Stimulated activated CD4-positive, alpha-beta T cell treated with anti-CD3 and anti-CD28 coated beads, Interleukin-15, amount 100 ng/mL, for 1 hour (primary cell): Measurements from ENCODE around the gene PAGE2B.
"Not testable (repeated sequence)": the region's sequence is repeated elsewhere in the genome, so short reads cannot be mapped to it uniquely, and the experiment has no call there.

Experiments used
- DNase-seq, 2 donors: peaks; one replicate each; pipeline ENCODE4 v3.0.0-alpha.2; 2020; ENCODE audit warnings: low read depth in 1 of 2, low spot score in 1 of 2

Gene PAGE2B, protein sequence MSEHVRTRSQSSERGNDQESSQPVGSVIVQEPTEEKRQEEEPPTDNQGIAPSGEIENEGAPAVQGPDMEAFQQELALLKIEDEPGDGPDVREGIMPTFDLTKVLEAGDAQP

GRCh38 chrX:55074851-55075467 lies at the start of gene PAGE2B:
PAGE2B (plus strand) TSS chrX:55075030; CDS start chrX:55076042, 1,012 bp downstream.
- no peak for DNase-seq

DNA sequence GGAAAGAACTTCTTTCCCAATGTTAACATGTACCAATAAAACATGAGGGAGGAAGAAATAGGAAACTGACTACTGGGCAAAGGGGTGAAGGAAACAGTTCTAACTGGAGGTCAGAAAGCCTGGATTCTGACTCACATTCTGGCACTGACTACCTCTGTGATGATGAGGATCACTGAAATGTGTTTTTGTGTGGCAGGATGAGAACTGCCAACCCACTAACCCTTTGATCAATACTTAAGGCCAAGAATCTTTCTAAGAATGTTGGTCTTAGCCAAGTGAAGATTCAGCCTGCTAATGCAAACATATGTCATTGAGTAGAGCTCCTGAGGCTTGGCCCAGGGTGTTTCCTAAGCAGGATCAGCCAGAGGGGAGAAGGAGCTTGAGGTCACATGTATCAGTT lies 48.7 kb upstream of the PAGE2B start:
- DNase-seq: no peak

DNA sequence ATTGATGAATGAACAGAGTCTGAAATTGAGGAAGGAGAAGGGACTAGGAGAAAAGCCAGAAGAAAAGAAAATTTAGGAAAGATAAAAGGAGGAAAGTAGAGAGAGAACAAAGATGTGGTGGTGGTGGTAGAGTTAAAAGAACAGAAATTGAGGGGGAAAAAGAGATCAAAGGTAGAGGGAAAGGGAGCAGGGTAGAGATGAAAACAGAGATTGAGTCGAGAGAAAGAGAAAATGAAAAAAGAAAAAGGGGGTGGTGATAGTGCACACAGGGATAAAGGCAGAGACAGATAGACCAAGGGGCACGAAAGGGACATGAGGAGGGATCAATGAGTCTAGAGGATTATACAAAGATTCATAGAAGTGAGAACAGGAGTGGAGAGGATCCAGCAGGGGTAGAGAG lies 48.0 kb upstream of the PAGE2B start:
- no peak for DNase-seq

- no peak for DNase-seq
Measured at GRCh38 chrX:55028040-55028439, 46.8 kb upstream of the PAGE2B start.

- DNase-seq: no peak
Measured at GRCh38 chrX:55028611-55029010, 46.2 kb upstream of the PAGE2B start.

DNA sequence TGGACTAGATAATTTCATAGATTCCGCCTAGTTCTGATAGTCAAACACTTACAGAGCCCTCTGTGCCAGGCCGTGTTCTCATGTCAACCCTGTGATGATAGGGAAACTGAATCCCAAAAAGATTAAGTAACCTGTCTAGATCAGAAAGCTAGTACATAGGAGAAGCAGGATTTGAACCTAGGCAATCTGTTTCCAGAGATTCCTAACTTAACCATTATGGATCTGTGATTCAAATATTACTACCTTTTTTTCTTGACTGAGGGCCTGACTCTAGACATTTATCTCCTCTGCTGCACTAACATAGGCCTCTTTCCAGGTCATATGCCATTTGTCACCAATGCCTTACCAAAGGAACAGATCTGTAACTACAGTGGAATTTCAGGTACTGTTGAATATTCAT lies 45.5 kb upstream of the PAGE2B start:
- no peak for DNase-seq

DNA sequence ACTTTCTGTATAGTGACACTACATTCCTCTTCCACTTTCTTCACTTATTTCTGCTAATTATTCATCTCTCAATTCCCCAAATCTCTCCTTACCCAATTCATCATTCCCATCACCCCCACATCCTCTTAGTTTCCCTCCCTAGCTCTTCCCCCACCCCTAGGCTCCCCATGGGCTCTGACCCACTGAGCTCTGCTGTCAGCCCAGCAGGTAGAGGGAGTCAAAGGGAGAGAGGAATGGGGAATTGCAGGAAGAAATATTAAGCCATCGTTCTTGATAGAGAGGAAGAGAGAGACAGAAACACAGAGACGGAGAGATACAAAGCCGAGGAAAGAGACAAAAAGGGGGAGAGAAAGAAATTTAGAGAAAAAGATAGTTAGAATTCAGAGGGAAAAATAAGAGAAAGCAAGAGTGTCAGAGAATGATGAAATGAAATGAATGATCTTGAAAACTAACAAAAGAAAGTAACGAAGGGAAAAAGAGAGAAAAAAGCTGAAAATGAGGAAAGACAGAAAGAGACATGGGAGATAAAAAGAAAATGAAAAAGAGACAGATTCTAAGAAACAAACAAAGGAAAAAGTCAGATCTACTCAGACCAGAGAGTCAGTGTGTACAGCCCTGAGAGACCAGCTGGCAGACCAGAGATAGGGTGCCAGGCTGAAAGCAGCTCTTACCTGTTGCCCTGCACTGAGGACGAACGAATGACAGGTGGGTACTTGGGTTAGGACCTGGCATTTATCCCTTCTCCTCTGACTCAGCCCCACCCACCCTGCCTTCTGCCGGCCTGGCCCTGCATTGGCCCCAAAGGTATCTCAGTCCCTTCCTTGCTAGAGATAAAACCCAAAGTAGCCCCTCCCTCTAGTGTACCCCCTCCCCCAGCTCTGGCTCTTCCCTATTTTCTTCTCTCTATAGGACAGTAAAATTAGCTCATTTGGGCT lies 44.3 kb upstream of the PAGE2B start, which contains the start of gene ALAS2:
Gene ALAS2 (minus strand): TSS at position 707 of the 935 bp plus-strand sequence. CDS start 4,977 bp downstream, outside the sequence.
- DNase-seq: no peak

DNA sequence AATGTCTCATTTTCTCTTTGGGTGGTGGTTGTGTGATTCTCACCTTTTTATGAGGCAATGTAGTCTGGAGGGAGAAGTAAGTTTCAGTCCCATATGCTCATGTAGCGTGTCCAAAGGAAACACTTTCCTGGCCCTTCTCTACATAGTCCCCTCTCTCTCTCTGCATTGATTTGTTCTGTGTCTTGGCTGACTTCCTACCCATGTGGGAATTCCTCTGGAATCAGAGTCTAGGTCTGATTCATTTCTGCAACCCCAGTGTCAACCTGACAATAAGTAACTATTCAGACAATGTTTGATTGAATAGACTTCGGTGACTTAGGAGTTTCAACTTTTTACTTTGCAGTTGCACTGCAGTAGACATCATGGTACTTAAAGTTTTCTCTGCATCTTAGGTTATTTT lies 41.4 kb upstream of the PAGE2B start:
- DNase-seq: no peak

- DNase-seq: no peak
Measured at GRCh38 chrX:55039471-55039870, 35.4 kb upstream of the PAGE2B start.

DNA sequence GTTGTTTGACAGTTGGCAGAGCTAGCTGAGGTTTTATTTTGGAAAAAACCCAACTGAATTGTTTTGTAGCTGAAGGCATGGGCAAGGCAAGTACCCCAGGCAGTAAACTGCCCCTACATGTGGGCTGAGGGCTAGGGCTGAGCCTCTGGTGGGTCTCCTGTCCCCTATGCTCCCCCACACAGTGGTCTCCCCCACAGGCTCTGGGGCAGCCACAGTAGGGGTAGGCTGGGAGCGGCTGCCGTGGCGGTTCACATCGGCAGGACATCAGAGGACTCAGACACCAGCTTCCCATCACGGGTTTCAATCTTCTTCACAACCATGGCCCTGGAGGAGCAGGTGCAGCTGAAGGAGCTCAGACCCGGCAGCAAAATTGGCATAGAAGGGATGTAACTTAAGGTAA lies 33.3 kb upstream of the PAGE2B start:
- DNase-seq: no peak

DNA sequence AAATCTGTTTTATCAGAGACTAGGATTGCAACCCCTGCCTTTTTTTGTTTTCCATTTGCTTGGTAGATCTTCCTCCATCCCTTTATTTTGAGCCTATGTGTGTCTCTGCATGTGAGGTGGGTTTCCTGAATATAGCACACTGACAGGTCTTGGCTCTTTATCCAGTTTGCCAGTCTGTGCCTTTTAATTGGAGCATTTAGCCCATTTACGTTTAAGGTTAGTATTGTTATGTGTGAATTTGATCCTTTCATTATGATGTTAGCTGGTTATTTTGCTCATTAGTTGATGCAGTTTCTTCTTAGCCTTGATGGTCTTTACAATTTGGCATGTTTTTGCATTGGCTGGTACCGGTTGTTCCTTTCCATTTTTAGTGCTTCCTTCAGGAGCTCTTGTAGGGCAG lies 24.2 kb upstream of the PAGE2B start:
- DNase-seq: not testable (repeated sequence)

- peak in 1 of 2 donors; percentile 3 for DNase-seq
Measured at GRCh38 chrX:55056820-55057674, 17.8 kb upstream of the PAGE2B start.

DNA sequence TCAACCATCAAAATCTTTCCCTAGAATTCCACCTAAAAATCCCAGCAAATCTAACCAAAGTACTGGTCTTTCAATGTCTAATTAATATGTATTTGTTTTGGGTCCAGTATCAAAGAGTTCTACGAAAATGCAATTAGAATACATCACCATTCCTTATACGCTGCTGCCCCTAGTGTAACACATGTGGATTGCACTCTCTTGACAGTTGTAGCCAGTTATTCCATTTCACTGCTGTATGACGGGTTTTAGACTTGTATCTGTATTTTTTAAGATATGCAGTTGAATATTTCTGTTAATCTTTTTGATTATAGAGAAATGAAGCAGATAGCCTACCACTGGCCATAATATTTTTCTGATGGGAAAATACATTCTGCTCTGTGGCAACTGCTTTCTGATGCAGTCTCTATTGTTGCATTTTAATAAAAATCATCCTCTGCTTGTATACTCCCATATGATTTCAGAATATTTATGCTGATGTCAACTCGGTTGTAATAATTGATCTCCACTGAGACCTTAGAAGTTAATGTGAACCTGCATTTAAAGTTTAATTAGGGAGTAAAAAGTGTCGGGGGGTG lies 17.1 kb upstream of the PAGE2B start:
- DNase-seq: no peak

DNA sequence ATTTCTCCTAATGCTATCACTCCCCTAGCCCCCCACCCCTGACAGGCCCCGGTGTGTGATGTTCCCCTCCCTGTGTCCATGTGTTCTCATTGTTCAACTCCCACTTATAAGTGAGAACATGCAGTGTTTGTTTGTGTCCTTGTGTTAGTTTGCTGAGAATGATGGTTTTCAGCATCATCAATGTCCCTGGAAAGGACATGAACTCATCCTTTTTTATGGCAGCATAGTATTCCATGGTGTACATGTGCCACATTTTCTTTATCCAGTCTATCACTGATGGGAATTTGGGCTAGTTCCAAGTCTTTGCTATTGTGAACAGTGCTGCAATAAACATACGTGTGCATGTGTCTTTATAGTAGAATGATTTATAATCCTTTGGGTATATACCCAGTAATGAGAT lies 7.7 kb upstream of the PAGE2B start:
- not testable (repeated sequence) for DNase-seq

- no peak for DNase-seq
Measured at GRCh38 chrX:55072286-55072685, 2.5 kb upstream of the PAGE2B start.

- DNase-seq: no peak
Measured at GRCh38 chrX:55088795-55089489, 14.1 kb downstream of the PAGE2B start, which contains the start of gene PAGE2. PAGE2 (plus strand) TSS chrX:55089018; CDS start chrX:55090021, 1,003 bp downstream.

DNA sequence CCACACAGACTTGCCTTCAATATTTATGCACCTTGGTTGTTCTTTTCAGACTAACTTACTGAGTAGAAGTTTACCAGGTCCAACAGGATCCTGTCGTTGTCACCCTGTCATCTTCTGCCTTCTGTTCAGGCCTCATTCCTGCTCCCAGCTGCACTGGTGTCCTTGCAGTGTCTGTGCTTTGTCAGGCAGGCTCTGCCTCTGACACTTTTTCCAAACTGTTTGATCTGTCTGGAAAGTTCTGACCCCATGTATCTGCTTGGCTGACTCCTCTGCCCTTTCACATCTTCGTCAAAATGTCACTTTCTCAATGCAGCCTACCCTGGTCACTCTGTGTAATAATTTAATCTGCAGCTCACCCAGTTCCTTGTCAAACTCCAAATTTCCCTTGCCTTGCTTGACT lies 23.9 kb downstream of the PAGE2B start:
- DNase-seq: no peak

GRCh38 chrX:55099162-55099561 lies 24.3 kb downstream of the PAGE2B start:
- DNase-seq: no peak

GRCh38 chrX:55102754-55103153 lies 27.9 kb downstream of the PAGE2B start:
- DNase-seq: no peak

DNA sequence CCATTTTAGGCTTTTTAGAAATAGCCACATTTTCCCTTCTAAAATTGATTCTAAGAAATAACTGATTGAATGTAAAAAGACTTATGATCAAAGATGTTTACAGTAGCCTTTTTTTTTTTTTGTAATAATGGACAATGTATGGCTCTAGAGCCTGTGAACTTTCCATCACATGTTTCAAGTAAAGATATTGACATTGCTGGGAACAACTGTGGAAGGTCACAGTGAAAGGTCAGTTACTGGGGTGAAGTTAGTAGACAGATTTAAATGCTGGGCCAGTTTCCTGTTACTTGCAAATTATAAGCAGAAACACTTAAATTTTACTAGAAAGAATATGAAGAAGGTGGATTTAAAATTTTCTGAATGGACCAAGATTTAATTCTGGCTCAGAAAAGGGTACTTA lies 32.4 kb downstream of the PAGE2B start:
- no peak for DNase-seq
